ENCODE data around the gene KRT2. TPM values are rescaled to one million over a fixed set of nuclear protein-coding genes. Genes with fewer than 3 reads are reported as not detected.

KRT2 gene
- total RNA-seq, 1 donor from 2014 or later: not detected

- H3K4me1 Mint-ChIP-seq: peaks cover 8% of the 10 kb centered on the region
- peaks cover 98% of the 10 kb centered on the region for H3K27me3 Mint-ChIP-seq (ENCODE audit: low read depth)
- H3K4me3 Mint-ChIP-seq: no peak overlapping the region
Observed at GRCh38 chr12:52688481-52688880, 36.5 kb upstream of the KRT2 start.

GRCh38 chr12:52687497-52688385, 35.7 kb upstream of the KRT2 start:
- Mint-ChIP-seq H3K27ac (no peak overlapping the region), H3K4me1 (peaks cover 8% of the 10 kb centered on the region), H3K4me3 (no peak overlapping the region), H3K36me3 (no peaks in the 10 kb centered on the region), H3K9me3 (no peaks in the 10 kb centered on the region), H3K27me3 (ENCODE audit: low read depth) (peaks cover 96% of the 10 kb centered on the region)
- TF ChIP-seq, protein P1, sequence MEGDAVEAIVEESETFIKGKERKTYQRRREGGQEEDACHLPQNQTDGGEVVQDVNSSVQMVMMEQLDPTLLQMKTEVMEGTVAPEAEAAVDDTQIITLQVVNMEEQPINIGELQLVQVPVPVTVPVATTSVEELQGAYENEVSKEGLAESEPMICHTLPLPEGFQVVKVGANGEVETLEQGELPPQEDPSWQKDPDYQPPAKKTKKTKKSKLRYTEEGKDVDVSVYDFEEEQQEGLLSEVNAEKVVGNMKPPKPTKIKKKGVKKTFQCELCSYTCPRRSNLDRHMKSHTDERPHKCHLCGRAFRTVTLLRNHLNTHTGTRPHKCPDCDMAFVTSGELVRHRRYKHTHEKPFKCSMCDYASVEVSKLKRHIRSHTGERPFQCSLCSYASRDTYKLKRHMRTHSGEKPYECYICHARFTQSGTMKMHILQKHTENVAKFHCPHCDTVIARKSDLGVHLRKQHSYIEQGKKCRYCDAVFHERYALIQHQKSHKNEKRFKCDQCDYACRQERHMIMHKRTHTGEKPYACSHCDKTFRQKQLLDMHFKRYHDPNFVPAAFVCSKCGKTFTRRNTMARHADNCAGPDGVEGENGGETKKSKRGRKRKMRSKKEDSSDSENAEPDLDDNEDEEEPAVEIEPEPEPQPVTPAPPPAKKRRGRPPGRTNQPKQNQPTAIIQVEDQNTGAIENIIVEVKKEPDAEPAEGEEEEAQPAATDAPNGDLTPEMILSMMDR (IDR thresholded peaks at IDR 0.05; ENCODE audit: unreplicated experiment): no peak
- DNase-seq (ENCODE audit: low spot score in 2 of 2, unreplicated experiment in 2 of 2): no peak

More at GRCh38 chr12:52688481-52688880, 36.5 kb upstream of the KRT2 start:
- no peak for DNase-seq (ENCODE audit: low spot score in 2 of 2, unreplicated experiment in 2 of 2)
- Mint-ChIP-seq H3K9me3 (no peaks in the 10 kb centered on the region), H3K36me3 (no peaks in the 10 kb centered on the region), H3K27ac (no peak overlapping the region)
- TF ChIP-seq, protein P1 (IDR thresholded peaks at IDR 0.05; ENCODE audit: unreplicated experiment): no peak

DNA sequence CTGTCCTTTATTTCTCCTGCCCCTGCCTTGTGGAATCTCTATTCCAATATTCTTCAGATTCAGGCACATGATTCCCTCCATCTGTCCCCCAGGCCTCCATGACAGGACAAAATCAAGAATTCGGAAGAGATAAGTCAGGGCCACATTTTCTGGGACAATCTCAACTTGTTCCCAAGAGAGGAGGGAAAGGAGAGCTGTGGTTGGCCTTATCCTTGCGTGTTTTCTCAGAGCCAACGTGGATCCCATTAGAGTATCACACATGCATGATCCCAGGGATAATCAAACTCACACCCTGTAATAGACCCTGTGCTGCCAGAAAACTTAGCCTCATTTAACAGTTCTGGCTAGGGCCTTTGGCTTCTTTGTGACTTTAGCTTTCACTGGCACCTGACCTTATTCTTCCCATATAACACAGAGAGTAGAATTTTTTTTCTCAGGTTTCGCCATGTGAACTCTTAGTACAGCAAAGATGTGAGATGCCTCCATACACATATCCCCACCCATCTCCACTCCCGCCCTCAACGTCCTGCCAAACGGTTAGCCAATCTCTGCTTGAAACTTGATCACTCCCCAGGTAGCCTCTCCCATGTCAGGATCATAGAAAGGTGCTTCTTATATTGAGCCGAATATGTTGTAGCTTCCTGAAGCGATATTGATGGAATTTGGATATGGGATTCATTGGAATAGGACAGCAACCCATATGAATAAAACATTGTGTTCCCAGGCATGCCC, 34.9 kb upstream of the KRT2 start:
- Mint-ChIP-seq H3K4me3 (no peak overlapping the region), H3K9me3 (no peaks in the 10 kb centered on the region), H3K27me3 (ENCODE audit: low read depth) (peaks cover 96% of the 10 kb centered on the region), H3K36me3 (no peaks in the 10 kb centered on the region), H3K4me1 (peaks cover 8% of the 10 kb centered on the region), H3K27ac (no peak overlapping the region)
- no peak for DNase-seq (ENCODE audit: low spot score in 2 of 2, unreplicated experiment in 2 of 2)
- TF ChIP-seq, protein P1 (IDR thresholded peaks at IDR 0.05; ENCODE audit: unreplicated experiment): no peak

DNA sequence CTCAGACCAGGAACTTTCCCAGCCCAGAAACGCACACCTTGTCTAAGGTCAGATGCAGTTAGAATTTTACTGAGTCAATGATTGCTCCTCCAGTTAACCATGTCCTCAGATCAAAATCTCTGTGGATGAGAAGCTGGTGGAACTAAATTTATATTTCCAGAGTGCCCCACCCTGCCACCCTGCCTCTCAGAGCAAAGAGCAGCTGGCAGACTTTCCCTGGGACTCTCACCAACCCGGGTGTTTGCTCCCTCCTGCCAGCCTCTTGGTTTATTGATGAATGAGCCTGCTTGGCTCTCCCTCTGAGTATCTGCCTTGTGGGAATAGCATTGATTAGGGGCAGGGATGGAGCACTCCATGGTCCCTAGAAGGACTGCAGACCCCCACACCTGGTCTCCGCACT, 34.1 kb upstream of the KRT2 start:
- Mint-ChIP-seq H3K4me3 (no peak overlapping the region), H3K36me3 (no peaks in the 10 kb centered on the region), H3K4me1 (peaks cover 4% of the 10 kb centered on the region), H3K9me3 (no peaks in the 10 kb centered on the region), H3K27me3 (ENCODE audit: low read depth) (peaks cover 96% of the 10 kb centered on the region), H3K27ac (no peak overlapping the region)
- TF ChIP-seq, protein P1 (IDR thresholded peaks at IDR 0.05; ENCODE audit: unreplicated experiment): no peak
- DNase-seq (ENCODE audit: low spot score in 2 of 2, unreplicated experiment in 2 of 2): no peak

GRCh38 chr12:52685406-52685890, 33.4 kb upstream of the KRT2 start:
- TF ChIP-seq, protein P1 (IDR thresholded peaks at IDR 0.05; ENCODE audit: unreplicated experiment): no peak
- Mint-ChIP-seq H3K4me1 (no peaks in the 10 kb centered on the region), H3K4me3 (no peak overlapping the region), H3K27ac (no peak overlapping the region), H3K27me3 (ENCODE audit: low read depth) (peaks cover 96% of the 10 kb centered on the region), H3K9me3 (no peaks in the 10 kb centered on the region), H3K36me3 (no peaks in the 10 kb centered on the region)
- no peak for DNase-seq (ENCODE audit: low spot score in 2 of 2, unreplicated experiment in 2 of 2)
